ENCODE results near the gene ETV2. TPM values are rescaled to one million over a fixed set of nuclear protein-coding genes. Genes with fewer than 3 reads are reported as not detected.
"Not testable (repeated sequence)": the region's sequence is repeated elsewhere in the genome, so short reads cannot be mapped to it uniquely, and the experiment has no call there.

The ETV2 gene
- total RNA-seq, 1 donor from 2014 or later = not detected

- peaks cover 8% of the 10 kb centered on the region for H3K4me1 Mint-ChIP-seq
- POLR2A ChIA-PET = interaction anchor here (1.1 kb wide), 1 partner anchor 25 kb away, joined by 3 read pairs; the partner anchor contains the start of gene COX6B1
- H3K27ac Mint-ChIP-seq = no peak overlapping the region
- no peaks in the 10 kb centered on the region for H3K36me3 Mint-ChIP-seq (ENCODE audit: low read depth)
- intact Hi-C loops (cut with micrococcal nuclease) = no loop called here
- ATAC-seq (ENCODE audit: low read depth) = peak; percentile 57
- H3K4me3 Mint-ChIP-seq = peak overlapping the region; percentile 66
- H3K9me3 Mint-ChIP-seq = no peaks in the 10 kb centered on the region
- TF ChIP-seq, protein P1, sequence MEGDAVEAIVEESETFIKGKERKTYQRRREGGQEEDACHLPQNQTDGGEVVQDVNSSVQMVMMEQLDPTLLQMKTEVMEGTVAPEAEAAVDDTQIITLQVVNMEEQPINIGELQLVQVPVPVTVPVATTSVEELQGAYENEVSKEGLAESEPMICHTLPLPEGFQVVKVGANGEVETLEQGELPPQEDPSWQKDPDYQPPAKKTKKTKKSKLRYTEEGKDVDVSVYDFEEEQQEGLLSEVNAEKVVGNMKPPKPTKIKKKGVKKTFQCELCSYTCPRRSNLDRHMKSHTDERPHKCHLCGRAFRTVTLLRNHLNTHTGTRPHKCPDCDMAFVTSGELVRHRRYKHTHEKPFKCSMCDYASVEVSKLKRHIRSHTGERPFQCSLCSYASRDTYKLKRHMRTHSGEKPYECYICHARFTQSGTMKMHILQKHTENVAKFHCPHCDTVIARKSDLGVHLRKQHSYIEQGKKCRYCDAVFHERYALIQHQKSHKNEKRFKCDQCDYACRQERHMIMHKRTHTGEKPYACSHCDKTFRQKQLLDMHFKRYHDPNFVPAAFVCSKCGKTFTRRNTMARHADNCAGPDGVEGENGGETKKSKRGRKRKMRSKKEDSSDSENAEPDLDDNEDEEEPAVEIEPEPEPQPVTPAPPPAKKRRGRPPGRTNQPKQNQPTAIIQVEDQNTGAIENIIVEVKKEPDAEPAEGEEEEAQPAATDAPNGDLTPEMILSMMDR (IDR thresholded peaks at IDR 0.05) = no peak
- CTCF ChIA-PET = interaction anchor here (1.1 to 1.3 kb wide), 2 partner anchors 22 to 125 kb away, joined by 3 to 5 read pairs; no protein-coding TSS in a partner anchor
- H3K27me3 Mint-ChIP-seq = peaks cover 41% of the 10 kb centered on the region
- DNase-seq = no peak
These were observed 31.7 kb downstream of the ETV2 start for GRCh38 chr19:35673121-35673804.

- Mint-ChIP-seq H3K9me3 (no peaks in the 10 kb centered on the region), H3K27ac (no peak overlapping the region), H3K4me3 (no peak overlapping the region), H3K4me1 (peaks cover 8% of the 10 kb centered on the region), H3K36me3 (ENCODE audit: low read depth) (no peaks in the 10 kb centered on the region), H3K27me3 (peaks cover 30% of the 10 kb centered on the region)
- POLR2A ChIA-PET = no interaction called here
- no peak for ATAC-seq (ENCODE audit: low read depth)
- intact Hi-C loops (cut with micrococcal nuclease) = no loop called here
- TF ChIP-seq, protein P1 (IDR thresholded peaks at IDR 0.05) = no peak
- CTCF ChIA-PET = no interaction called here
- DNase-seq = no peak
These were observed 34.1 kb downstream of the ETV2 start for GRCh38 chr19:35675589-35676140.

GRCh38 chr19:35689836-35690235, 48.3 kb downstream of the ETV2 start:
- H3K27ac Mint-ChIP-seq = no peak overlapping the region
- intact Hi-C loops (cut with micrococcal nuclease) = loop anchor here (5.0 kb wide), 1 partner anchor 87 kb away; the partner anchor contains the start of gene ARHGAP33
- ChIA-PET POLR2A (no interaction called here), CTCF (no interaction called here)
- ATAC-seq (ENCODE audit: low read depth) = no peak
- TF ChIP-seq, protein P1 (IDR thresholded peaks at IDR 0.05) = no peak
- no peaks in the 10 kb centered on the region for H3K4me1 Mint-ChIP-seq
- no peak overlapping the region for H3K4me3 Mint-ChIP-seq
- H3K36me3 Mint-ChIP-seq (ENCODE audit: low read depth) = no peaks in the 10 kb centered on the region
- peaks cover 4% of the 10 kb centered on the region for H3K27me3 Mint-ChIP-seq
- no peak for DNase-seq
- no peaks in the 10 kb centered on the region for H3K9me3 Mint-ChIP-seq

- POLR2A ChIA-PET; H3K36me3 Mint-ChIP-seq (ENCODE audit: low read depth); H3K27me3 Mint-ChIP-seq; H3K4me1 Mint-ChIP-seq; ATAC-seq (ENCODE audit: low read depth); H3K9me3 Mint-ChIP-seq; DNase-seq; CTCF ChIA-PET; H3K27ac Mint-ChIP-seq; H3K4me3 Mint-ChIP-seq: not testable (repeated sequence)
- intact Hi-C loops (cut with micrococcal nuclease) = loop anchor here (5.0 kb wide), 1 partner anchor 86 kb away; the partner anchor contains the start of gene ARHGAP33
These were observed 49.6 kb downstream of the ETV2 start for GRCh38 chr19:35691106-35691505.

DNA sequence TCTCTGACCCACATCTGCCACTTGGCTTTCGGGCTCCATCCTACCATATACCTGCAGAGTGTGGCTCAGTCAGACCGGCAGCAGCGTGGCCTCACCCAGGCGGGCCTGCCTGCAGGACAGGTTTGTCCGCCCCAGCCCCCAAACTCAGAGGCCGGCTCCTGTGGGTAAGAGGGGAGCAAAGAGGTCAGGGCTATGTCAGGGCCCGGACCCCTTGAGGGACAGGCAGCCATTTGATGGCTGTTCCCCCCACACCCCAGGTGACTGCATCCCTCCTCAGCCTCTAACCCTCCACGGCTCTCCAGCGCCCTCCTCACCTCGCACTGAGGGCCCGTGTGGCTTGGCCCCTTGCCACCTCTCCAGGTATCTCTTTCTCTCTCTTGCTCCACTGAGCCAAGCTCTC, 50.5 kb downstream of the ETV2 start:
- intact Hi-C loops (cut with micrococcal nuclease) = loop anchor here (2.0 to 5.0 kb wide), 3 partner anchors 49 to 85 kb away; partner anchors contain the start of genes ARHGAP33 and LIN37
- TF ChIP-seq, protein P1 (IDR thresholded peaks at IDR 0.05) = no peak
- no peak for DNase-seq

More for the DNA sequence above, 50.5 kb downstream of the ETV2 start:
- ATAC-seq (ENCODE audit: low read depth) = no peak
- H3K4me3 Mint-ChIP-seq = no peak overlapping the region
- ChIA-PET CTCF (interaction anchor here (1.4 to 1.6 kb wide), 3 partner anchors 24 to 190 kb away, joined by 5 to 6 read pairs (median 5); no protein-coding TSS in a partner anchor), POLR2A (interaction anchor here (0.7 to 1.5 kb wide), 3 partner anchors 10 to 380 kb away, joined by 4 to 6 read pairs (median 6); partner anchors contain the start of gene FFAR1)
- H3K27ac Mint-ChIP-seq = no peak overlapping the region
- H3K4me1 Mint-ChIP-seq = peaks cover 2% of the 10 kb centered on the region
- peaks cover 4% of the 10 kb centered on the region for H3K27me3 Mint-ChIP-seq
- H3K9me3 Mint-ChIP-seq = no peaks in the 10 kb centered on the region
- H3K36me3 Mint-ChIP-seq (ENCODE audit: low read depth) = no peaks in the 10 kb centered on the region
